Measurements from ENCODE around the gene JPT1. TPM values are rescaled to one million over a fixed set of nuclear protein-coding genes. Genes with fewer than 3 reads are reported as not detected.
"Not testable (repeated sequence)": the region's sequence is repeated elsewhere in the genome, so short reads cannot be mapped to it uniquely, and the experiment has no call there.

JPT1 gene
- 283 TPM for polyA plus RNA-seq (ENCODE audit: insufficient read length)

- DNase-seq (ENCODE audit: low read depth): peak; percentile 96
Observed at GRCh38 chr17:75154195-75155106, at the start of gene JPT1. Gene JPT1 (minus strand): TSS chr17:75154512. CDS start chr17:75154397, 115 bp downstream.

GRCh38 chr17:75199886-75200618 is 45.7 kb upstream of the JPT1 start:
- no peak for DNase-seq (ENCODE audit: low read depth)

- DNase-seq (ENCODE audit: low read depth): no peak
Observed at GRCh38 chr17:75194879-75195278, 40.6 kb upstream of the JPT1 start.

DNA sequence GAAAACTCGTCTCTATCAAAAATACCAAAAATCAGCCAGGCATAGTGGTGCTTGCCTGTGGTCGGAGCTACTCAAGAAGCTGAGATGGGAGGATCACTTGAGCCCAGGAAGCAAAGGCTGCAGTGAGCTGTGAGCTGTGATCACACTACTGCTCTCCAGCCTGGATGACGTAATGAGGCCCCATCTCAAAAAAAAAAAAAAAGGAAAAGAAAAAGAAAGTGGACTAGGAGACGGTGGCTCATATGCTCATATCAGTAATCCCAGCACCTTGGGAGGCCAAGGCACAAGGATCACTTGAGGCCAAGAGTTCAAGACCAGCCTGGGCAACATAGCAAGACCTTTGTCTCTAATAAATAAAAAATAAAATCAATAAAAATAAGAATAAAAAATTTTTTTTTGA is 37.3 kb upstream of the JPT1 start:
- no peak for DNase-seq (ENCODE audit: low read depth)

DNA sequence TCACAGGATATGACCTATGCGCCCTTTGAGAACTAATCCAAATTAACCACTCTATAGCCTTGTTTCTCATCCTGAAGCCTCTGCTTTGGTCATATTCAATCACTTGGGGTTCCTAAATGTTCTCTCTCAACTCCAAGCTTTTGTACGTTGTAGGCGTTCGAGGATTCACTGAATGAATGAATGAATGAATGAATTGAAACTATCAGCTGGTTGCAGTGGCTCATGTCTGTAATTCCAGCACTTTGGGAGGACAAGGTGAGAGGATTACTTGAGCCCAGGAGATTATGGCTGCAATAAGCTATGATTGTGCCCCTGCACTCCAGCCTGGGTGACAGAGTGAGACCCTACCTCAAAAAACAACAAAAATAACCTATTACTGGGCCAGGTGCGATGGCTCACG is 34.3 kb upstream of the JPT1 start:
- no peak for DNase-seq (ENCODE audit: low read depth)

GRCh38 chr17:75183999-75184884 is 29.9 kb upstream of the JPT1 start:
- DNase-seq (ENCODE audit: low read depth): no peak

DNA sequence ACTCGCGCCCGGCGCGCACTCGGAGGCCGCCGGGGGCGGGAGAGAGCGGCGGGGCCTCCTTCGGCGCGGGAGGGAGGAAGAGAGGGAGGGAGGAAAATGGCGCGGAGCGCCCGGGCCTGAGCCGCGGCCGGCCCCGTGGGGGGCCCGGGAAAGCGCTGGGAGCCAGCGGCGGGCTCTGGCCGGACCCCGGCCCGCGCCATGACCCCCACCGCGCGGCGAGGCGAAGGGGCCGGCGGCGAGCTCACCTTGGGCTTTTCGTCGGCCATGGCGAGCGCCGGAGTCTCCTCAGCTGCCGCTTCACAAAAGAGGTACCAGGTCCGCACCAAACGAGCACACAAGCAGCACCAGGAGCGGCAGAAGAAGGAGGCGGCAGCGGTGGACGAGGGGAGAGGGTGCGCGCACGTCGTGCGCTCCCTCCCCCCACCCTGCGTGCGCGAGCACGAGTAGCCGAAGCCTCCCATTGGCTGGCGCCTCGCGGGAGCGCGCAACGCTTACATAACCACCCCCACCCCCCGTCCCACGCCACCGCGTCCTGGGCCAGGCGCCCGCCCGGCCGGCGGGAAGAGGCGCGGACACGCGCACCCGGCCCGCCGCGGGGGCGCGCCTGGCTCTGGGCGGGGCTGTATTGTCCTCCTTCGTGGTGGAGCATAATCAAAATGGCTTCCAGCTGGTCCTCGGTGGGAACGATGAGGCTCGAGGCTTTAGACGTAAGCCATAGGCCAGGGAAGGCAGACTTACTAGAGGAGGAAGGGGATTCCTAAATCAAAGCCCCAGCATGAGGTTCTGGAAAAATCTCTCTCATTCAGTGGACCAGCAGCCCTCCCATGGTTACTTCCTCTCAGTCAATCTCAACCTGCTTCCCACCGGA is 28.5 kb upstream of the JPT1 start, which contains the start of gene SUMO2:
SUMO2 (minus strand) TSS at position 391 of the 868 bp plus-strand sequence; CDS start at position 266, 125 bp downstream.
- peak; percentile 91 for DNase-seq (ENCODE audit: low read depth)

GRCh38 chr17:75182319-75182568 is 27.9 kb upstream of the JPT1 start:
- no peak for DNase-seq (ENCODE audit: low read depth)

GRCh38 chr17:75181608-75182318 is 27.5 kb upstream of the JPT1 start:
- no peak for DNase-seq (ENCODE audit: low read depth)

DNA sequence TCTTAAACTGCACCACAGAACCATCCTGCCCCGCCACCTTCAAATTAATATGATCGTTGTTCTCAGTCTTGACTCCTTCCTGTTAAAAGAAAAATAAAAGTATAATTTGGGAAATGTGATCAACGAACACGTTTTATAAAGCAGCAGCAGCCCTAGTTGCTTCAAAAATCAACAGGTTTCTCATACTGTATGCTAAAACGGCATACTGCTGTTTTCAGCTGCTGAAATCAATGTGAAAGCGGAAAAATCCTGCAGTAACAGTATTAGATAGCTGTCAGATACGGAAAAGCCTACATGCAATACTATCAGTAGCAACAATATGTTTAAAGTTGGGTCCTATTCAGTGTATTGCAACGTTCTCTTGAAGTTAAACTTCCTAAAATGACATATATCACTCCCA is 26.8 kb upstream of the JPT1 start:
- no peak for DNase-seq (ENCODE audit: low read depth)

- no peak for DNase-seq (ENCODE audit: low read depth)
Observed at GRCh38 chr17:75178453-75178852, 24.1 kb upstream of the JPT1 start.

- DNase-seq (ENCODE audit: low read depth): no peak
Observed at GRCh38 chr17:75176625-75177024, 22.3 kb upstream of the JPT1 start.

GRCh38 chr17:75174996-75175395 is 20.7 kb upstream of the JPT1 start:
- no peak for DNase-seq (ENCODE audit: low read depth)

DNA sequence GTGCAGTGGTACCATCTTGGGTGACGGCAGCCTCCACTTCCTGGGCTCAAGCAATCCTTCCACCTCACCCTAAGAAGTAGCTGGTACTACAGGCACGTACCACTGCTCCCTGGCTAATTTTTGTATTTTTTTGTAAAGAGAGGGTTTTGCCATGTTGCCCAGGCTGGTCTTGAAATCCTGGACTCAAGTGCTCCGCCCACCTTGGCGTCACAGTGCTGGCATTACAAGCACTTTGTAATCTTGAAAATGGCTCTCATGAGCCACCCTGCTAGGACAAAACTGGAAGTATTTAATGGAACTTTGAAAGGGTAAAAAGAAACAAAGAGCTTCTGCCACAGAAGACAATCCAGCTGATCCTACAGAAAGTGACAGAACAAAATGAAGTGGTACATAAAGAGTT is 19.2 kb upstream of the JPT1 start:
- no peak for DNase-seq (ENCODE audit: low read depth)

DNA sequence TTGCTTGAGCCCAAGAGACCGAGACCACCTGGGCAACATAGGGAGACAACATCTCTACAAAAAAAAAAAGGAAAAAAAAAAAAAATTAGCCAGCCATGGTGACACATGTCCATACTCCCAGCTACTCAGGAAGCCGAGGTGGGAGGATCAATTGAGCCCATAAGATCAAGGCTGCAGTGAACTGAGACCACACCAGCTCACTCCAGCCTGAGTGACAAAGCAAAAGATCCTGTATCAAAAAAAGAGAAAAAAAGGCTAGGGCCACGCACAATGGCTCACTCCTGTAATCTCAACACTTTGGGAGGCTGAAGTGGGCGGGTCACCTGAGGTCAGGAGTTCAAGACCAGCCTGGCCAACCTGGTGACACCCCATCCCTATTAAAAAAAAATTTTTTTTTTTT is 14.7 kb upstream of the JPT1 start:
- DNase-seq (ENCODE audit: low read depth): no peak

DNA sequence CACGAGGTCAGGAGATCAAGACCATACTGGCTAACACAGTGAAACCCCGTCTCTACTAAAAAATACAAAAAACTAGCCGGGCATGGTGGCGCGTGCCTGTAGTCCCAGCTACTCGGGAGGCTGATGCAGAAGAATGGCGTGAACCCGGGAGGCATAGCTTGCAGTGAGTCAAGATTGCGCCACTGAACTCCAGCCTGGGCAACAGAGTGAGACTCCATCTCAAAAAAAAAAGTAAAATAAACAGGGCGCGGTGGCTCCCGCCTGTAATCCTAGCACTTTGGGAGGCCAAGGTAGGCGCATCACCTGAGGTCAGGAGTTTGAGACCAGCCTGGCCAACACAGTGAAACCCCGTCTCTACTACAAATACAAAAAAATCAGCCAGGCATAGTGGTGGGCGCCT is 10.3 kb upstream of the JPT1 start:
- DNase-seq (ENCODE audit: low read depth): not testable (repeated sequence)

DNA sequence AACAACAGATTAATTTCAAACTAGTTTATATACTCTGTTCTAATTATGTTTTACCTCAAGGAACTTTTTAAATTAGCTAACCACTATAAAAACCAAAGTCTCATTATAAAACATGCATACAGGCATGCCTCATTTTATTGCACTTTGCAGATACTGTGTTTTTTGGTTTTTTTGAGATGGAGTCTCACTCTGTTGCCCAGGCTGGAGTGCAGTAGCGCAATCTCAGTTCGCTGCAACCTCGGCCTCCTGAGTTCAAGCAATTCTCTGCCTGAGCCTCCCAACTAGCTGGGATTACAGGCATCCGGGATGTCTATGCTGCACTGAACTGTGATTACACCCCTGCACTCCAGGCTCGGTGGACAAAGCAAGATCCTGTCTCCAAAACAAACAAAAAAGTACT is 8.8 kb upstream of the JPT1 start:
- no peak for DNase-seq (ENCODE audit: low read depth)

DNA sequence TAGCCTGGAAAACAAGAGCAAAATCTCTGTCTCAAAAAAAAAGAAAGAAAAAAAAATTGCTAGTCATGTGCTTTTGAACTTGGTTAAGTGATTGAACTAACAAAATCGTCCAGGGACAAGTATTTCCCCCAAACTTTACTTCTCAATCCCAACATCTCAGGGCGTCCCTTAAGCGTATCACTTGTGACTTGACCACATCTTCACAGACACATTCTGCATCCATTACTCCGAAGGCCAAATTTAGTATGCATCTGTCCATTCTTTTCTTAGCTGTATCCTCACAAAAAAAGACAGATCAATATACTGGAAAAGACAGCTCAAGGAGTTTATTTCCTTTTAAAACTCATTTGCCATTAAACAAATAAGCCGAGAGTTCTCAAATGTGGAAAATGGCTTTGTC is 5.9 kb upstream of the JPT1 start:
- no peak for DNase-seq (ENCODE audit: low read depth)

GRCh38 chr17:75159196-75160031 is 5.1 kb upstream of the JPT1 start:
- DNase-seq (ENCODE audit: low read depth): no peak

Measured in forelimb muscle (tissue), 1 donor.